ENCODE measurements around the gene USP32.

Gene USP32

GRCh38 chr17:60159479-60159866 lies 232.5 kb downstream of the USP32 start:
- no peak for TF ChIP-seq CTCF (IDR thresholded peaks at IDR 0.05; ENCODE audit: low read depth, low read length)
- DNase-seq (ENCODE audit: low read depth in 2 of 2), result no peak
- no peak overlapping the region for H3K4me3 ChIP-seq (replicated peaks in 1 of 2; ENCODE audit: low read depth in 2 of 2, low read length in 2 of 2)

- no peak for TF ChIP-seq CTCF (IDR thresholded peaks at IDR 0.05; ENCODE audit: low read depth, low read length)
- DNase-seq (ENCODE audit: low read depth in 2 of 2), result peak; percentile 38 to 57
- H3K4me3 ChIP-seq (replicated peaks in 1 of 2; ENCODE audit: low read depth in 2 of 2, low read length in 2 of 2), result no peak overlapping the region
Observed at GRCh38 chr17:60158751-60159478, 233.0 kb downstream of the USP32 start.

- H3K4me3 ChIP-seq (replicated peaks in 1 of 2; ENCODE audit: low read depth in 2 of 2, low read length in 2 of 2), result no peak overlapping the region
- no peak for DNase-seq (ENCODE audit: low read depth in 2 of 2)
- no peak for TF ChIP-seq CTCF (IDR thresholded peaks at IDR 0.05; ENCODE audit: low read depth, low read length)
Observed at GRCh38 chr17:60157487-60158040, 234.4 kb downstream of the USP32 start.

- no peak overlapping the region for H3K4me3 ChIP-seq (replicated peaks in 1 of 2; ENCODE audit: low read depth in 2 of 2, low read length in 2 of 2)
- no peak for TF ChIP-seq CTCF (IDR thresholded peaks at IDR 0.05; ENCODE audit: low read depth, low read length)
Observed at GRCh38 chr17:60156746-60157145, 235.2 kb downstream of the USP32 start.

GRCh38 chr17:60155815-60156214 lies 236.1 kb downstream of the USP32 start:
- no peak for TF ChIP-seq CTCF (IDR thresholded peaks at IDR 0.05; ENCODE audit: low read depth, low read length)
- no peak overlapping the region for H3K4me3 ChIP-seq (replicated peaks in 1 of 2; ENCODE audit: low read depth in 2 of 2, low read length in 2 of 2)
- no peak for DNase-seq (ENCODE audit: low read depth in 2 of 2)

More at GRCh38 chr17:60156746-60157145, 235.2 kb downstream of the USP32 start:
- DNase-seq (ENCODE audit: low read depth in 2 of 2), result no peak

- H3K4me3 ChIP-seq (replicated peaks in 1 of 2; ENCODE audit: low read depth in 2 of 2, low read length in 2 of 2), result no peak overlapping the region
- no peak for DNase-seq (ENCODE audit: low read depth in 2 of 2)
- TF ChIP-seq CTCF (IDR thresholded peaks at IDR 0.05; ENCODE audit: low read depth, low read length), result no peak
Observed at GRCh38 chr17:60155427-60155814, 236.5 kb downstream of the USP32 start.
